H1 (cell line): Measurements from ENCODE around the gene QSER1. TPM values are rescaled to one million over a fixed set of nuclear protein-coding genes. Genes with fewer than 3 reads are reported as not detected.

ENCODE experiments used
- CTCF ChIA-PET: fragments of 300-600 bp; sonication (Branson Sonifier 250); formaldehyde crosslinking; loops from one replicate; lab custom pipeline; 2021; ENCODE audit not compliant: partially characterized antibody; lab: Charles Lee
- POLR2A ChIA-PET: fragments of 300-600 bp; sonication (Branson Sonifier 250); formaldehyde crosslinking; loops from one replicate; lab custom pipeline; 2021; ENCODE audit warnings: inconsistent platforms; ENCODE audit not compliant: partially characterized antibody; lab: Charles Lee
- DNase-seq, 2 experiments: peaks; one replicate each; pipeline versions ENCODE4 v3.0.0 to v3.0.0-alpha.2; 2010 to 2022; ENCODE audit warnings: low spot score in 2 of 2, low read depth in 1 of 2, mixed read lengths in 1 of 2
- FAIRE-seq: peaks from 2 replicates; lab custom pipeline; 2011; peaks lifted over from hg19 to GRCh38; lab: Jason Lieb, UNC
- H2AFZ ChIP-seq: 2 replicates; pipeline ENCODE4 v1.8.1; 2012; ENCODE audit warnings: low read length, inconsistent platforms
- H2AK5ac ChIP-seq: 2 replicates; pipeline ENCODE4 v1.6.1; 2013; ENCODE audit warnings: low read depth, low read length
- H2BK120ac ChIP-seq: replicated peaks from 2 replicates; pipeline ENCODE3; 2013; ENCODE audit warnings: low read depth, low read length, inconsistent platforms
- H2BK12ac ChIP-seq: 2 replicates; pipeline ENCODE4 v1.6.1; 2013; ENCODE audit warnings: low read depth, low read length
- H2BK15ac ChIP-seq: 2 replicates; pipeline ENCODE4 v1.6.1; 2013; ENCODE audit warnings: low read length
- H2BK20ac ChIP-seq: 2 replicates; pipeline ENCODE4 v1.6.1; 2013; ENCODE audit warnings: low read length
- H2BK5ac ChIP-seq: 2 replicates; pipeline ENCODE4 v1.6.1; 2013; ENCODE audit warnings: low read depth, low read length
- H3K14ac ChIP-seq: 2 replicates; pipeline ENCODE4 v1.6.1; 2013; ENCODE audit warnings: inconsistent platforms; ENCODE audit not compliant: insufficient read length
- H3K18ac ChIP-seq: 2 replicates; pipeline ENCODE4 v1.6.1; 2013; ENCODE audit warnings: low read length; ENCODE audit errors: extremely low read depth
- H3K23ac ChIP-seq: 2 replicates; pipeline ENCODE4 v1.6.1; 2013; ENCODE audit warnings: inconsistent platforms; ENCODE audit not compliant: insufficient read length
- H3K23me2 ChIP-seq: 2 replicates; pipeline ENCODE4 v1.6.1; 2013; ENCODE audit warnings: low read depth, low read length
- H3K27ac ChIP-seq: 2 replicates; pipeline ENCODE4 v1.6.1; 2011; ENCODE audit warnings: low read depth, low read length, inconsistent platforms
- H3K27me3 ChIP-seq, 4 experiments: replicated peaks in 1 of 4; 1 replicate in 1 of 4; 2 replicates in 3 of 4; pipeline versions ENCODE4 v1.6.1 to v1.8.1; 2011 to 2013; ENCODE audit warnings: low read length in 3 of 4, mild to moderate bottlenecking in 3 of 4, inconsistent platforms in 2 of 4, mixed read lengths in 2 of 4, moderate library complexity in 1 of 4; ENCODE audit not compliant: control insufficient read depth in 3 of 4, insufficient read depth in 3 of 4; ENCODE audit errors: extremely low read depth in 1 of 4
- H3K36me3 ChIP-seq, 4 experiments: 2 replicates each; pipeline versions ENCODE4 v1.6.1 to v1.8.1; 2011 to 2013; ENCODE audit warnings: mild to moderate bottlenecking in 4 of 4, low read length in 3 of 4, moderate library complexity in 2 of 4, control low read depth in 1 of 4, inconsistent platforms in 1 of 4; ENCODE audit not compliant: insufficient read depth in 4 of 4, control insufficient read depth in 2 of 4
- H3K4ac ChIP-seq: replicated peaks from 2 replicates; pipeline ENCODE3; 2013; ENCODE audit warnings: low read length, low read depth, mixed read lengths, inconsistent platforms; ENCODE audit not compliant: insufficient read length
- H3K4me1 ChIP-seq, 4 experiments: replicated peaks in 1 of 4; 1 replicate in 1 of 4; 2 replicates in 3 of 4; pipeline versions ENCODE4 v1.6.1 to v1.8.1; 2011 to 2013; ENCODE audit warnings: low read length in 3 of 4, inconsistent platforms in 2 of 4, mixed read lengths in 1 of 4; ENCODE audit not compliant: insufficient read depth in 4 of 4, control insufficient read depth in 3 of 4
- H3K4me2 ChIP-seq, 2 experiments: 2 replicates each; pipeline versions ENCODE4 v1.6.1 to v1.8.1; 2011 to 2013; ENCODE audit warnings: low read depth in 2 of 2, low read length in 2 of 2, control low read depth in 1 of 2, inconsistent platforms in 1 of 2, mild to moderate bottlenecking in 1 of 2; ENCODE audit not compliant: insufficient read depth in 1 of 2
- H3K4me3 ChIP-seq, 4 experiments: fragments of 200-600, 300-600 bp in 1 of 4; sonication (generic), shearing (Covaris generic), sonication (Bioruptor Twin) in 1 of 4; 2 replicates each; pipeline versions ENCODE4 v1.5.1 to v1.8.1; 2011 to 2016; ENCODE audit warnings: low read length in 4 of 4, low read depth in 3 of 4, control low read depth in 2 of 4, inconsistent platforms in 2 of 4, mild to moderate bottlenecking in 2 of 4, mixed read lengths in 1 of 4, moderate library complexity in 1 of 4; ENCODE audit not compliant: insufficient read depth in 2 of 4; ENCODE audit errors: extremely low read depth in 1 of 4
- H3K56ac ChIP-seq: replicated peaks from 2 replicates; pipeline ENCODE3; 2013; ENCODE audit warnings: low read depth, mild to moderate bottlenecking, mixed read lengths, low read length, inconsistent platforms; ENCODE audit not compliant: insufficient read length
- H3K79me1 ChIP-seq: 2 replicates; pipeline ENCODE4 v1.6.1; 2013; ENCODE audit warnings: low read depth, low read length, control low read depth
- H3K79me2 ChIP-seq, 2 experiments: 2 replicates each; pipeline versions ENCODE4 v1.6.1 to v1.8.1; 2012 to 2013; ENCODE audit warnings: low read length in 2 of 2, mild to moderate bottlenecking in 2 of 2, inconsistent platforms in 1 of 2; ENCODE audit not compliant: insufficient read depth in 2 of 2, control insufficient read depth in 1 of 2
- H3K9ac ChIP-seq, 4 experiments: replicated peaks in 1 of 4; 1 replicate in 1 of 4; 2 replicates in 3 of 4; pipeline versions ENCODE4 v1.6.1 to v1.8.1; 2011 to 2013; ENCODE audit warnings: low read depth in 3 of 4, low read length in 3 of 4, control low read depth in 2 of 4, mild to moderate bottlenecking in 2 of 4, moderate library complexity in 2 of 4, inconsistent platforms in 1 of 4; ENCODE audit errors: extremely low read depth in 1 of 4
- H3K9me3 ChIP-seq, 2 experiments: 2 replicates each; pipeline versions ENCODE4 v1.6.1 to v1.8.1; 2012 to 2013; ENCODE audit warnings: mild to moderate bottlenecking in 2 of 2, moderate library complexity in 2 of 2, control low read depth in 1 of 2, inconsistent platforms in 1 of 2, low read depth in 1 of 2, low read length in 1 of 2, mixed read lengths in 1 of 2; ENCODE audit not compliant: insufficient read depth in 2 of 2
- H4K20me1 ChIP-seq, 2 experiments: replicated peaks in 1 of 2; 2 replicates each; pipeline versions ENCODE3 to v1.8.1; 2011 to 2013; ENCODE audit warnings: inconsistent platforms in 2 of 2, low read length in 2 of 2, mild to moderate bottlenecking in 1 of 2; ENCODE audit not compliant: insufficient read depth in 2 of 2, control insufficient read depth in 1 of 2
- H4K5ac ChIP-seq: 2 replicates; pipeline ENCODE4 v1.6.1; 2013; ENCODE audit warnings: low read length, low read depth, mixed read lengths, inconsistent platforms; ENCODE audit not compliant: insufficient read length
- H4K8ac ChIP-seq: 2 replicates; pipeline ENCODE4 v1.8.0; 2013; ENCODE audit warnings: mild to moderate bottlenecking, moderate library complexity, low read length, inconsistent platforms; ENCODE audit not compliant: insufficient read depth; ENCODE audit errors: extremely low read depth
- H4K91ac ChIP-seq: replicated peaks from 2 replicates; pipeline ENCODE3; 2013; ENCODE audit warnings: low read length, mixed read lengths, inconsistent platforms; ENCODE audit not compliant: insufficient read length
- CHD1 ChIP-seq: IDR thresholded peaks from 2 replicates; pipeline ENCODE4 v1.6.1; 2012; ENCODE audit warnings: low read depth, low read length, improper control_type of control experiment
- EGR1 ChIP-seq: IDR thresholded peaks from 2 replicates; pipeline ENCODE4 v1.6.1; 2011; ENCODE audit warnings: low read depth, low read length, borderline replicate concordance
- WGBS, 2 experiments: shearing (Covaris generic) in 1 of 2; methylation state at CpG; one replicate each; pipeline versions ENCODE4 v1.1.6 to v1.1.7; 2013 to 2015; ENCODE audit warnings: low lambda C conversion rate in 2 of 2, mixed read lengths in 2 of 2, inconsistent platforms in 1 of 2, low coverage in 1 of 2, missing lambda C conversion rate in 1 of 2; ENCODE audit not compliant: insufficient replicate concordance in 2 of 2, insufficient coverage in 1 of 2, insufficient read length in 1 of 2; ENCODE audit errors: extremely low coverage in 1 of 2, missing lambda C conversion rate in 1 of 2; 5-methylcytosine and 5-hydroxymethylcytosine counted together
- polyA plus RNA-seq, 7 experiments: library from polyadenylated mRNA; depleted of rRNA in 3 of 7; stranded (reverse) in 5 of 7; unstranded in 2 of 7; fragments of >200 nt in 5 of 7; fragments of 200-250 nt in 2 of 7; gene quantifications; 1 replicate in 5 of 7; 2 replicates in 1 of 7; 4 replicates in 1 of 7; pipeline versions ENCODE4 v1.2.1 to v1.2.3, GENCODE V29; 2011 to 2013; ENCODE audit warnings: missing spikeins in 2 of 7, mixed read lengths in 2 of 7
- total RNA-seq: library from RNA; stranded (reverse); fragmentation: NEBNext Ultra II Directional; extraction: Animal tissue kit (Norgen Biotek cat#: 25700); gene quantifications from 2 replicates; pipeline ENCODE4 v1.2.1, GENCODE V29; 2021

The QSER1 gene
- total and polyA plus RNA-seq, 2 of the 8 experiments (the other 6 are each of a cell fraction or from before 2014, with no cell fraction given) = 29.3 to 117 TPM

GRCh38 chr11:33013755-33014154, 121.1 kb downstream of the QSER1 start:
- Histone ChIP-seq H3K4me3 (no peak overlapping the region), H3K4ac (no peak overlapping the region), H4K8ac (no peak overlapping the region), H4K20me1 (no peaks in the 10 kb centered on the region), H3K27me3 (peaks cover 0 to 12% (median 5%) of the 10 kb centered on the region in 4 experiments; a peak in 4 of 7 replicates), H3K14ac (no peak overlapping the region), H2BK5ac (no peak overlapping the region), H3K36me3 (no peaks in the 10 kb centered on the region), H3K23ac (no peak overlapping the region), H2BK120ac (no peak overlapping the region), H3K27ac (no peak overlapping the region), H3K23me2 (peaks cover 5% of the 10 kb centered on the region), H2BK20ac (no peak overlapping the region), H2BK15ac (no peak overlapping the region), H3K4me1 (peaks cover 3 to 6% (median 3%) of the 10 kb centered on the region in 4 experiments; a peak in 6 of 7 replicates), H3K79me2 (no peaks in the 10 kb centered on the region), H4K91ac (no peak overlapping the region), H2AFZ (no peak overlapping the region), H3K9me3 (no peaks in the 10 kb centered on the region), H4K5ac (no peak overlapping the region), H3K18ac (no peak overlapping the region), H3K4me2 (no peak overlapping the region), H3K79me1 (no peaks in the 10 kb centered on the region), H2BK12ac (no peak overlapping the region), H3K9ac (no peak overlapping the region), H2AK5ac (no peak overlapping the region), H3K56ac (no peak overlapping the region)
- no peak for FAIRE-seq
- WGBS, 2 experiments = 88% methylated on average over 1 of the region's 1 CpG; no CpG with 5 or more reads in 1 of the 2 experiments
- no peak for DNase-seq
- POLR2A ChIA-PET = no interaction called here
- CTCF ChIA-PET = no interaction called here
- TF ChIP-seq EGR1 (no peak), CHD1 (no peak)
